H1 (cell line): ENCODE results near the gene KRTAP5-1. TPM values are rescaled to one million over a fixed set of nuclear protein-coding genes. Genes with fewer than 3 reads are reported as not detected.

Experiments
- BACH1 ChIP-seq: IDR thresholded peaks from 2 replicates; pipeline ENCODE4 v1.6.1; 2012; ENCODE audit warnings: low read length, improper control_type of control experiment
- CHD7 ChIP-seq: fragments of 300-600 bp; sonication (generic); IDR thresholded peaks from 2 replicates; pipeline ENCODE4 v1.7.1; 2012; ENCODE audit warnings: low read length, moderate library complexity, mild to moderate bottlenecking, inconsistent platforms; ENCODE audit not compliant: insufficient replicate concordance
- NANOG ChIP-seq: IDR thresholded peaks from 2 replicates; pipeline ENCODE4 v1.6.1; 2011; ENCODE audit warnings: low read length, low read depth, mild to moderate bottlenecking, inconsistent platforms; ENCODE audit not compliant: insufficient read depth, poor library complexity, severe bottlenecking
- POLR2AphosphoS5 ChIP-seq: IDR thresholded peaks from 2 replicates; pipeline ENCODE4 v1.6.1; 2011; ENCODE audit warnings: low read depth, low read length
- RFX5 ChIP-seq: IDR thresholded peaks from 2 replicates; pipeline ENCODE4 v1.6.1; 2011; ENCODE audit warnings: low read depth, low read length, improper control_type of control experiment, borderline replicate concordance
- SAP30 ChIP-seq: fragments of 300-600 bp; sonication (generic); IDR thresholded peaks from 2 replicates; pipeline ENCODE4 v1.7.1; 2012; ENCODE audit warnings: low read length, moderate library complexity, mild to moderate bottlenecking, inconsistent platforms; ENCODE audit not compliant: insufficient read depth, insufficient replicate concordance
- SP1 ChIP-seq: IDR thresholded peaks from 2 replicates; pipeline ENCODE4 v1.6.1; 2011; ENCODE audit warnings: low read depth, low read length
- SP4 ChIP-seq: IDR thresholded peaks from 2 replicates; pipeline ENCODE4 v1.6.1; 2012; ENCODE audit warnings: low read length, inconsistent platforms
- TBP ChIP-seq: IDR thresholded peaks from 2 replicates; pipeline ENCODE4 v1.6.1; 2011; ENCODE audit warnings: low read depth, low read length, improper control_type of control experiment
- TCF12 ChIP-seq: IDR thresholded peaks from 2 replicates; pipeline ENCODE4 v1.6.1; 2011; ENCODE audit warnings: low read depth, mild to moderate bottlenecking, low read length
- polyA plus RNA-seq, 7 experiments: library from polyadenylated mRNA; depleted of rRNA in 3 of 7; stranded (reverse) in 5 of 7; unstranded in 2 of 7; fragments of >200 nt in 5 of 7; fragments of 200-250 nt in 2 of 7; gene quantifications; 1 replicate in 5 of 7; 2 replicates in 1 of 7; 4 replicates in 1 of 7; pipeline versions ENCODE4 v1.2.1 to v1.2.3, GENCODE V29; 2011 to 2013; ENCODE audit warnings: missing spikeins in 2 of 7, mixed read lengths in 2 of 7
- total RNA-seq: library from RNA; stranded (reverse); fragmentation: NEBNext Ultra II Directional; extraction: Animal tissue kit (Norgen Biotek cat#: 25700); gene quantifications from 2 replicates; pipeline ENCODE4 v1.2.1, GENCODE V29; 2021

Gene KRTAP5-1
- total and polyA plus RNA-seq, 2 of the 8 experiments (the other 6 are each of a cell fraction or from before 2014, with no cell fraction given) = not detected

- TF ChIP-seq CHD7 = no peak
- TF ChIP-seq RFX5 = no peak
- TF ChIP-seq TBP = no peak
- TF ChIP-seq SP4 = no peak
- peak; percentile 74; the same call in 1 of the 2 replicates for TF ChIP-seq SP1
- no peak for TF ChIP-seq BACH1
- peak; percentile 17; the same call in 1 of the 2 replicates for TF ChIP-seq POLR2AphosphoS5
- TF ChIP-seq NANOG = no peak
- peak; percentile 86; the same call in 1 of the 2 replicates for TF ChIP-seq TCF12
- TF ChIP-seq SAP30 = no peak
Measured at GRCh38 chr11:1559111-1559951, 25.8 kb downstream of the KRTAP5-1 start (continued).
